Naive thymus-derived CD4-positive, alpha-beta T cell (primary cell): Measurements from ENCODE around the gene BHMT. TPM values are rescaled to one million over a fixed set of nuclear protein-coding genes. Genes with fewer than 3 reads are reported as not detected.

Experiments
- ATAC-seq: fragments of 150-1000 bp; cut with Tn5 transposase; 2 replicates; pipeline ENCODE4 v1.10.0; 2021; ENCODE audit warnings: mild to moderate bottlenecking, moderate library complexity
- CTCF ChIA-PET: fragments of 350-600 bp; sonication (Branson Sonifier 250); formaldehyde crosslinking; loops from one replicate; lab custom pipeline; 2021; ENCODE audit warnings: antibody characterized with exemption; lab: Charles Lee
- POLR2A ChIA-PET: fragments of 350-600 bp; sonication (Branson Sonifier 250); formaldehyde crosslinking; loops from one replicate; lab custom pipeline; 2021; ENCODE audit warnings: antibody characterized with exemption, inconsistent platforms; lab: Charles Lee
- DNase-seq, 9 donors: peaks; one replicate each; pipeline versions ENCODE4 v3.0.0 to v3.0.0-alpha.2; 2020 to 2022; ENCODE audit warnings: mixed read lengths in 1 of 9
- H3K27ac ChIP-seq: one replicate; pipeline ENCODE4 v1.7.0; 2013; ENCODE audit warnings: mild to moderate bottlenecking, low read depth, low read length, moderate library complexity
- H3K27me3 ChIP-seq, 2 donors: one replicate each; pipeline ENCODE4 v1.7.0; 2013; ENCODE audit warnings: low read length in 2 of 2, mild to moderate bottlenecking in 2 of 2, moderate library complexity in 2 of 2; ENCODE audit not compliant: control insufficient read depth in 2 of 2, insufficient read depth in 2 of 2
- H3K36me3 ChIP-seq, 3 experiments: 1 replicate in 2 of 3; 2 replicates in 1 of 3; pipeline ENCODE4 v1.7.0; 2013; ENCODE audit warnings: low read length in 3 of 3, mild to moderate bottlenecking in 3 of 3, moderate library complexity in 1 of 3; ENCODE audit not compliant: insufficient read depth in 3 of 3, control insufficient read depth in 2 of 3
- H3K4me1 ChIP-seq, 2 donors: one replicate each; pipeline ENCODE4 v1.7.0; 2013; ENCODE audit warnings: low read length in 2 of 2, mild to moderate bottlenecking in 2 of 2, moderate library complexity in 1 of 2; ENCODE audit not compliant: control insufficient read depth in 2 of 2, insufficient read depth in 2 of 2
- H3K4me3 ChIP-seq: 2 replicates; pipeline ENCODE4 v1.7.0; 2013; ENCODE audit warnings: mild to moderate bottlenecking, low read length
- H3K9me3 ChIP-seq, 3 experiments: 1 replicate in 2 of 3; 2 replicates in 1 of 3; pipeline ENCODE4 v1.7.0; 2013; ENCODE audit warnings: low read length in 3 of 3; ENCODE audit not compliant: control insufficient read depth in 2 of 3
- H3K27ac Mint-ChIP-seq, 9 donors: one replicate each; pipeline ENCODE4 v1.8.0; 2020 to 2022; ENCODE audit warnings: mixed read lengths in 9 of 9, mild to moderate bottlenecking in 8 of 9, moderate library complexity in 5 of 9, inconsistent platforms in 2 of 9
- H3K27me3 Mint-ChIP-seq, 5 donors: one replicate each; pipeline ENCODE4 v1.8.0; 2021 to 2022; ENCODE audit warnings: mixed read lengths in 5 of 5, mild to moderate bottlenecking in 1 of 5
- H3K36me3 Mint-ChIP-seq, 5 donors: one replicate each; pipeline ENCODE4 v1.8.0; 2020 to 2022; ENCODE audit warnings: mixed read lengths in 5 of 5, mild to moderate bottlenecking in 3 of 5, inconsistent platforms in 1 of 5
- H3K4me1 Mint-ChIP-seq, 7 donors: one replicate each; pipeline ENCODE4 v1.8.0; 2020 to 2022; ENCODE audit warnings: mixed read lengths in 7 of 7, mild to moderate bottlenecking in 3 of 7, inconsistent platforms in 1 of 7
- H3K4me3 Mint-ChIP-seq, 10 donors: one replicate each; pipeline ENCODE4 v1.8.0; 2020 to 2022; ENCODE audit warnings: mild to moderate bottlenecking in 10 of 10, mixed read lengths in 10 of 10, moderate library complexity in 6 of 10, inconsistent platforms in 2 of 10
- H3K9me3 Mint-ChIP-seq, 11 donors: one replicate each; pipeline ENCODE4 v1.8.0; 2020 to 2022; ENCODE audit warnings: mixed read lengths in 11 of 11, mild to moderate bottlenecking in 4 of 11, inconsistent platforms in 1 of 11, moderate library complexity in 1 of 11
- intact Hi-C, 2 donors: fragments of 100-400 bp; cut with micrococcal nuclease; formaldehyde crosslinking; loops; one replicate each; pipeline ENCODE4 v1.15.1; 2023
- polyA plus RNA-seq, 2 donors: library from polyadenylated mRNA; unstranded; fragments of 300-500 nt; fragmentation: Illumina TruSeq; gene quantifications; one replicate each; pipeline ENCODE4 v1.2.3, GENCODE V29; 2021
- total RNA-seq, 6 experiments: library from RNA in 5 of 6; stranded (reverse) in 5 of 6; gene quantifications; 1 replicate in 5 of 6; 2 replicates in 1 of 6; pipeline ENCODE4 v1.2.3 and lab custom pipeline; 2021 to 2026

Gene BHMT
- total and polyA plus RNA-seq, 7 experiments from 2014 or later = not detected

- Mint-ChIP-seq H3K9me3 (peaks cover 0 to 14% (median 4%) of the 10 kb centered on the region in 11 donors), H3K4me1 (no peaks in the 10 kb centered on the region), H3K27me3 (peaks cover 3 to 13% (median 9%) of the 10 kb centered on the region in 5 donors), H3K4me3 (no peak overlapping the region), H3K27ac (no peak overlapping the region), H3K36me3 (peaks cover 0 to 8% (median 0%) of the 10 kb centered on the region in 5 donors)
- H3K27me3 ChIP-seq = no peaks in the 10 kb centered on the region
- no peaks in the 10 kb centered on the region for H3K9me3 ChIP-seq
- no peak overlapping the region for H3K27ac ChIP-seq
- POLR2A ChIA-PET = no interaction called here
- no peak for DNase-seq
- CTCF ChIA-PET = interaction anchor here (0.6 to 0.8 kb wide), 2 partner anchors 63 to 392 kb away, joined by 3 read pairs; no protein-coding TSS in a partner anchor
- ATAC-seq = no peak
- intact Hi-C loops = no loop called here
- no peaks in the 10 kb centered on the region for H3K36me3 ChIP-seq
- H3K4me1 ChIP-seq = no peaks in the 10 kb centered on the region
- no peak overlapping the region for H3K4me3 ChIP-seq
These were observed 28.9 kb downstream of the BHMT start for GRCh38 chr5:79140553-79140952.

GRCh38 chr5:79143684-79144379 lies 32.2 kb downstream of the BHMT start:
- Histone ChIP-seq H3K36me3 (no peaks in the 10 kb centered on the region), H3K4me1 (no peaks in the 10 kb centered on the region), H3K9me3 (no peaks in the 10 kb centered on the region), H3K4me3 (no peak overlapping the region), H3K27me3 (no peaks in the 10 kb centered on the region), H3K27ac (no peak overlapping the region)
- H3K27ac Mint-ChIP-seq = no peak overlapping the region
- H3K36me3 Mint-ChIP-seq = peaks cover 0 to 8% (median 0%) of the 10 kb centered on the region in 5 donors
- no peak overlapping the region for H3K4me3 Mint-ChIP-seq
- ChIA-PET POLR2A (no interaction called here), CTCF (interaction anchor here (0.6 to 2.6 kb wide), 2 partner anchors 11 to 17 kb away, joined by 3 to 14 read pairs; no protein-coding TSS in a partner anchor)
- peaks cover 5 to 22% (median 18%) of the 10 kb centered on the region in 5 donors for H3K27me3 Mint-ChIP-seq
- intact Hi-C loops = no loop called here
- no peaks in the 10 kb centered on the region for H3K4me1 Mint-ChIP-seq
- peaks cover 0 to 14% (median 4%) of the 10 kb centered on the region in 11 donors for H3K9me3 Mint-ChIP-seq
- DNase-seq (no peak), ATAC-seq (no peak)

- DNase-seq = no peak
- POLR2A ChIA-PET = interaction anchor here (0.9 kb wide), 1 partner anchor 14 kb away, joined by 3 read pairs; no protein-coding TSS in a partner anchor
- H3K9me3 Mint-ChIP-seq = peaks cover 0 to 3% (median 0%) of the 10 kb centered on the region in 11 donors
- no peaks in the 10 kb centered on the region for H3K36me3 ChIP-seq
- intact Hi-C loops = no loop called here
- H3K4me1 ChIP-seq = no peaks in the 10 kb centered on the region
- H3K36me3 Mint-ChIP-seq = no peaks in the 10 kb centered on the region
- H3K4me3 Mint-ChIP-seq = no peak overlapping the region
- CTCF ChIA-PET = no interaction called here
- no peak overlapping the region for H3K4me3 ChIP-seq
- H3K27ac ChIP-seq = no peak overlapping the region
- no peak for ATAC-seq
- H3K9me3 ChIP-seq = no peaks in the 10 kb centered on the region
- H3K27me3 ChIP-seq = no peaks in the 10 kb centered on the region
- peaks cover 5 to 22% (median 18%) of the 10 kb centered on the region in 5 donors for H3K27me3 Mint-ChIP-seq
- H3K27ac Mint-ChIP-seq = no peak overlapping the region
- H3K4me1 Mint-ChIP-seq = no peaks in the 10 kb centered on the region
These were observed 35.5 kb downstream of the BHMT start for GRCh38 chr5:79147076-79147475.

GRCh38 chr5:79149433-79149832 lies 37.8 kb downstream of the BHMT start:
- Mint-ChIP-seq H3K27ac (no peak overlapping the region), H3K4me1 (peaks cover 0 to 4% (median 0%) of the 10 kb centered on the region in 7 donors), H3K9me3 (no peaks in the 10 kb centered on the region), H3K36me3 (no peaks in the 10 kb centered on the region), H3K4me3 (no peak overlapping the region), H3K27me3 (peaks cover 0 to 16% (median 7%) of the 10 kb centered on the region in 5 donors)
- ChIA-PET CTCF (no interaction called here), POLR2A (no interaction called here)
- Histone ChIP-seq H3K27me3 (no peaks in the 10 kb centered on the region), H3K4me1 (no peaks in the 10 kb centered on the region), H3K4me3 (no peak overlapping the region), H3K9me3 (no peaks in the 10 kb centered on the region), H3K27ac (no peak overlapping the region), H3K36me3 (no peaks in the 10 kb centered on the region)
- intact Hi-C loops = no loop called here
- ATAC-seq (no peak), DNase-seq (no peak)

GRCh38 chr5:79151942-79152671 lies 40.5 kb downstream of the BHMT start:
- no peaks in the 10 kb centered on the region for H3K9me3 Mint-ChIP-seq
- no peaks in the 10 kb centered on the region for H3K36me3 ChIP-seq

GRCh38 chr5:79157305-79157704 lies 45.7 kb downstream of the BHMT start:
- no peaks in the 10 kb centered on the region for H3K27me3 ChIP-seq
- H3K4me1 ChIP-seq = no peaks in the 10 kb centered on the region
- Mint-ChIP-seq H3K9me3 (no peaks in the 10 kb centered on the region), H3K4me3 (no peak overlapping the region), H3K27ac (no peak overlapping the region), H3K27me3 (peaks cover 0 to 13% (median 4%) of the 10 kb centered on the region in 5 donors), H3K4me1 (peaks cover 0 to 2% (median 0%) of the 10 kb centered on the region in 7 donors), H3K36me3 (no peaks in the 10 kb centered on the region)
- DNase-seq = no peak
- intact Hi-C loops = no loop called here
- ChIA-PET POLR2A (no interaction called here), CTCF (interaction anchor here (1.2 kb wide), 1 partner anchor 24 kb away, joined by 5 read pairs; no protein-coding TSS in a partner anchor)
- no peaks in the 10 kb centered on the region for H3K36me3 ChIP-seq
- no peak for ATAC-seq
- H3K27ac ChIP-seq = no peak overlapping the region
- no peaks in the 10 kb centered on the region for H3K9me3 ChIP-seq
- H3K4me3 ChIP-seq = no peak overlapping the region

More at GRCh38 chr5:79151942-79152671, 40.5 kb downstream of the BHMT start:
- Histone ChIP-seq H3K27ac (no peak overlapping the region), H3K4me1 (no peaks in the 10 kb centered on the region), H3K4me3 (no peak overlapping the region), H3K27me3 (no peaks in the 10 kb centered on the region), H3K9me3 (no peaks in the 10 kb centered on the region)
- ChIA-PET POLR2A (no interaction called here), CTCF (no interaction called here)
- intact Hi-C loops = no loop called here
- Mint-ChIP-seq H3K4me3 (no peak overlapping the region), H3K36me3 (no peaks in the 10 kb centered on the region), H3K27me3 (peaks cover 0 to 5% (median 0%) of the 10 kb centered on the region in 5 donors), H3K27ac (peak overlapping the region in 1 of 9 donors; percentile 44), H3K4me1 (peaks cover 0 to 4% (median 0%) of the 10 kb centered on the region in 7 donors)
- DNase-seq (no peak), ATAC-seq (no peak)
